Stimulated activated CD8-positive, alpha-beta memory T cell treated with anti-CD3 and anti-CD28 coated beads, Interleukin-4, amount 100 ng/mL, for 48 hours (primary cell): ENCODE data around the gene CHST13.
A peak's percentile ranks its signal among the peaks of the same experiment; 100 is the strongest.

Experiments
- DNase-seq: peaks from one replicate; pipeline ENCODE4 v3.0.0-alpha.2; 2020

CHST13 gene

DNA sequence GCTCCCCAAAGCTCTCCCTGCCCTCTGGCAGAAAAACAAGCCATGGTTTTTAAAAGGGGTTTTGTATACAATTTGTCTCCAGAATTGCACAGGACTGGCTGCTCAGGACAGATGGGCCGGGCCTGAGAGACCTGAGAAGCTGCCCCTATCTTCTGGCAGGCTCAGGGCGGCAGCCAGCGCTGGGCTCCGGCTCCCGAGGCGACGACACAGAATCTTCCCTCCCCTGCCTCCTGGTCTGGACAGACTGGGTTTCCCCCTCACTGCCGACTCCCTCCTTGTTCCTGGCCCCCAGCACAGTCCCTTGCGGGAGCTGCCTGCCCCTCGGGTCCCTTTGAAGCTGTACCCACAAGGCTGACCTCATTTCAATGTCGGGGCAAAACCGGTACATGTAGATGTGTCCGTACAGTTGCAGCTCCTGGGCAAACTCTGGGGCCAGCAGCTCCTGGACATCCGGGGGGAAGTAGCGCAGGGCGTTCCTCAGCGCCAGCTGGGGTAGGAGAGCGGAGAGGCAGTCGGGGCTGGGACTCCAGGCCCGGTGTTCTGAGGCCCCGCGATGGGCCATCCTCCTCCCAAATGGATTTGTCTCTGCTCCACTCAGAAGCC is 13.5 kb upstream of the CHST13 start:
- DNase-seq, result no peak

DNA sequence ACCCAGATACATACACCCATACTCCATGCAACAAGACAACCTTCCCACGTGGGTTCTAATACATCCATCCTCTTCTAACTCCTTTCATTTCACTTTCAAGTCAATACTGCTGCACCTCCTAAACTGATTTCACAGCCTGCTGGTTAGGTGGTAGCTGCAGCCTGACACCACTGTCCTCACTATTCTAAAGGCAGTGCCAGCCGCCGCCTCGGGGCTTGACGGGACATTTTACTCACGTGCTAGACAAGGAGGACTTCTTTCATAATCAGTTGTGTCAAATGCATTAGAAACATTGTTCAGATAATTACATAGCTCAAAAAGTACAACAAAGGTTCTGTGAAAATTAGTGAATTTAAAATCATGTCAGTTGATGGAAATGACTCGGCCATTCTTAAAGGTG is 12.7 kb upstream of the CHST13 start:
- DNase-seq, result no peak

DNA sequence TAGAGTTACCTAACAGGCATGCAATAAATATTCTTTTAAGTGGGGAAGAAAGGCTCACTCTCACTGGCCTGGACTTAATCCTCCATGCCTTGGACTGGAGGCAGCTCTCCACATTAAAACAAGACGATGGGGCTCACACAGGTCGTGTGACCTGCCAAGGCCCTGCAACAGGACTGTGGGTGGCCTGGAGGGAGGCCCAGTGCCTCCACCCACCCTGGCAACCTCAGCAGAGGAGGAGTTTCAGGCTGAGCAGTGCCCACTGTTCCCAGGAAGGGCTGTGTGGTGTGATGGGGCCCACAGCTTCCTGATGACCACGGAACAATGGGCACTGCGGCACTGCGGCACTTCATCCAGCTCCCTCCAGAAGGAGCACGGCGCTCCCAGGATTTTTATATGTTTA is 11.9 kb upstream of the CHST13 start:
- DNase-seq, result no peak

DNA sequence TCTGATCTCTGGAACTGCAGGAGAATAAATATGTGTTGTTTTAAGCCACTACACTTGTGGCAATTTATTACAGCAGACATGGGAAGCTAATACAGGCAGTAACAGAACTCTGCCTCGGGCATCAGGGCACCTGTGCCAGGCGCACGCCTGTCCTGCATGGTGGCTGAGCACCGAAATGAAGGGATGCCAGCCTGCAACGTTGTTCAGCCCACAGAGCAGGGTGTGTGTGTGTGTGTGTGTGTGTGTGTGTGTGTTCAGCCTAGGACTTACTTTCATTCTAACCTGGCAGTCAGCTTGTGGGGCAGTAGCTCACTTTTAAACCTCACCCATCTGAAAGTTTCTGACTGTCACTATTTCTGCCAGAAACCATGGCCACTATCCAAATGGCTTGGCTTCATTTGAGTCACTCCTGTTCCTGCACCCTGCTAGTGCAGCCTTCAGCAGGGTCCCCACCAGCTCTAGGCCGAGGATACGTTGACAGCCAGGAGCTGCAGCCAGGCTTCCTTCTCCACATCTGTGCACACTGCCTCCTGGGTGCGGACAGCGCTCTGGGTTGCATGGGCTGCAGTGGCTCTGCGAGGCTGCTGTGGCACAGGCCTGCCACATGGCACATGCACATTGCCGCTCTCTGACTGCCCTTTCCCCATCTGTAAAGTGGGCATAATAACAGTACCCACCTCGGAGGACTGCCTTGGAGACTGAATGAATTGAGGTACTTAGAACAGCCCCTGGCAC is 10.9 kb upstream of the CHST13 start:
- DNase-seq, result no peak

DNA sequence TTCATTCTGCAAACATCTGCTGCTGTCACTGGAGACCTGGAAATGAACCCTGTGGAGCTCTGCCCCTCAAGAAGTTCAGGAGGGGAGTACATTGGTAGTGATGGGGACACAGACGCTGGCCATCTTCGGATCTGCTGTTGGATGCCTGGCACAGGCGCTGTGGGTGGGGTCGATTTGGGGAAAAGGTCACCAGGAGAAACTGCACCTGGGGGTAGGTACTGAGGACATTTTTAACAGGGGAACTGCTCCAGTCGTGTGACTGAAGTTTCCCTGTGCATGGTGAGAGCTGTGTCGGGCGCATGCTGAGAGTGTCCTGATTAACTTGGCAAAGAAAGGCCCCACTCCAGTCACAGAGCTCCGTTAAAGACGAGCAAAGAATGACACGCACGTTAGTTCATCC is 9.8 kb upstream of the CHST13 start:
- DNase-seq, result no peak

DNA sequence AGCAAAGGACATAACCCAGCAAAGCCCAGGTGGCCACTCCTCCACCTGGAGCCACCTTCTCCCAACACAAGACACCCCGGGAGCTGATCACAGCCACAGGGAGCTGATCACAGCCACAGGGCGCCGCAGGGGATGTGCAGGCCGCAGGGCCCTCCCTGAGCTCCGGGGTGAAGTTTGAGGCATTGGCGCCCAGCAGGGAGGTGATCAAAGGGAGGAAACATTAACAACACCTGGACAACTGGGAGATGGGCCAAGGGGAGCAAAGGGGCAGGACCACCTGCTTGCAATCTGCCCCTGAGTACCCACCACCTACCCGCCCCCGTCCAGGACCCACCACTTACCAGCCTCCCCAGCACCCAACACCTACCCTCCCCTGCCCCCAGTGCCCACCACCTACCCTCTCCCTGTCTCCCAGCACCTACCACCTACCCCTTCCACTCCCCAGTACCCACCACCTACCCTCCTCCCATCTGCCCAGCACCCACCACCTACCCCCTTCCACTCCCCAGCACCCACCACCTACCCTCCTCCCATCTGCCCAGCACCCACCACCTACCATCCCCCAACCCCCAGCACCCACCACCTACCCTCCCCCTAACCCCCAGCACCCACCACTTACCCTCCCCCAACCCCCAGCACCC is 8.8 kb upstream of the CHST13 start:
- no peak for DNase-seq

DNA sequence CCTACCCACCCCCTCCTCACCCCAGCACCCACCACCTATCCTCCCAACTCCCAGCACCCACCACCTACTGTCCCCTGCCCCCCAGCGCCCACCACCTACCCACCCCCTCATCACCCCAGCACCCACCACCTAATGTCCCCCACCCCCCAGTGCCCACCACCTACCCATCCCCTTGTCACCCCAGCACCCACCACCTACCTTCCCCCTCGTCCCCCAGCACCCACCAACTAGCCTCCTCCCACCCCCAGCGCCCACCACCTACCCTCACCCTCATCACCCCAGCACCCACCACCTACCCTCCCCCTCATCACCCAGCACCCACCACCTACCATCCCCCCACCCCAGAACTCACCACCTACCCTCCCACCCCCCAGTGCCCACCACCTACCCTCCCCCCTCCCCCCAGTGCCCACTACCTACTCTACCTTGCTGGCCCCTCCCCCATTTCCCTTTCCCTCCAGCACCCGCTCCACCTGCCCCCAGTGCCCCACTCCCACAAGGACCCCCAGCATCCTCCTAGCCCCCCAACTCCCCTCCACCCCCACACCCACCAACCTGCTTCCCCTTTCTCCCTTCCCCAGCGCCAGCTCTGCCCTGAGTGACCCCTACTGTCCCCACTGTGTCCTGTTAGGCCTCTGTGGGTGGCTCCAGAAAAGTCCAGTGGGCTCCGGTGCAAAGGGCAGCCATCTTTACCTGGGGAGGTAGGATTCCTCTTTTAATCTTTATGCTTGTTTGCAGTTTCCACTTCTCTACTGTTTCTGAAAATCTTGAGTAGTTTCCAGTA is 7.6 kb upstream of the CHST13 start:
- DNase-seq, result no peak

DNA sequence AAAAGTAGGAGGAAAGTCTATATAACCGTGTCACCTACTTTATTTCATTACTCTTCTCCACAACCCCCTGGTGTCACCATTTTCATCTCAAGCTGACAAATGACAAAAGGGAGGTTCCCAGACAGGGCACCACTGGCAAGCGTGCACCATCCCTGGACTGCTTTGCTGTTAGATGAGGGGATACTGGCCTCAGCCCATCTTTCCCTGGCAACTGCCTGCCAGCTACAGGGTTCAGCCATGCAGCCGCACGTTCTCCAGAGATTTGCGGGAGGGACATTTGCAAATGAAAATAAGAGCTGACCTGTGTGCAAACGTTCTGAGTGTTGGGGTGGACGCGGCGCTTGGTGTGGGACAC is 7.0 kb upstream of the CHST13 start:
- no peak for DNase-seq

DNA sequence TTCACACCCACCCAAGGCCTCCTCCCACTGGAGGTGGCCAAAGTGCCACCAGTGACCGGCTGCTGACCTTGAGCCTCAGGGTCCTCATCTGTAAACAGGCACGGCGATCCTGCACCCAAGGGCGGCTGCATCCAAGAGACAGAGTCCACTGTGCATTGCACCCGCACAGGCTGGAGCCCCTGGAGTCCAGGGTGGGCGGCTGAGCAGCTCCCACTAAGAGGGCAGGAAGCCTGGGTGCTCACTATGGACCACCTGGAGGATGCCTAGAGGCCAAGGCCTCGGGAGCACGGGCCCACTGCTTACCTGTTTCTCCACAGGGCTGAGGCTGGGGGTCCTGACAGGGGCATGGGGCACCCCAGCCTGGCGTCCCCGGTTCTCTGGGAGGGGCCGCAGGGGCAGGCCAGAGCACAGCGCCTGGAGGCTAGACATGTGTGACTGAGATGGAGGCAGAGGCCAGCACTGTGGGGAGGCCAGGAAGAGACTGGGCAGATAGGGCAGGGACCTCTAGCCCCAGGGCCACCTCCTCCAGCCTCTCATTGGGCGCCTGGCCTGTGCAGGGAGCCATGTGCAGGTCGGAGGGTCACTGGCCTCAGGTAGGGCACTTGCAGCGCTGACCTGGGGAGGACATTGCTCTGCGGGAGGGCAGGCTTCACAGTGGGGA is 6.5 kb upstream of the CHST13 start, which contains the start of gene UROC1:
Gene UROC1 (minus strand): TSS at position 483 of the 661 bp plus-strand sequence. CDS start 54 bp downstream, at position 429.
- no peak for DNase-seq

DNA sequence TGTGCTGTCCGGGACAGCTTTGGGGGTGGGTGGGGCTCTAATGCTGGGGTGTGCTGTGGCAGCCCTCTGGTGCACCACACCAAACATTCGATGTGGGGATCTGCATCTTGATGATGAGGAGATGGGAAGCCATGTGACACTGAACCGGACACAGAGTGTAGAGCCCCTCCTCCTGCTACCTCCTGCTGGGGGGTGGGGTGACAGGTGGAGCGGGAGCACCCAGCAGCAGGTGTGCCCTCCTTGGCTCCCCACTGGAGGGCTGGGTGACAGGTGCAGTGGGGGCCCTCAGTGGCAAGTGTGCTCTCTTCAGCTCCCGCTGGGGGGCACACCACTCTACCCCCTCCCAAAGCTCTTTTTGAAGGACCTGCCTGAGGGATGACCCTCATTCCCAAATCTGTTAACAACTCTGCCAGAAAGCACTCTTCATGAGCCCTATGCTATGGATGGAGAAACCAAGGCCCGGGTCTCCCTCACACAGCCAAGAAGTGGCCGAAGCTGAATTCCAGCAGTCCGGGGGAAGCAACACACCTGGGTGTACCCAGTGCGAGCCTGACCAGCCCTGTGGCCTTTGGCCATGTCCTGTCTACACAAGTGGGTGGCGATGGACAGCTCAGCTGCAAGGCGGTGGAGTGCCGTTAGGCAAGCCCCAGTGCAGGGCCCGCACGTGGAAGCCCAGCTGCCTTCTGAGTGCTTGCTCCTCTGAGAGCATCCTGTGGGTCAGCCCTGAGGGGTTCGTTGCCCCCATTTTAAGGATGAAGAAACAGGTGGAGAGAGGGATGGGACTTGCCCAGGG is 5.8 kb upstream of the CHST13 start:
- no peak for DNase-seq

DNA sequence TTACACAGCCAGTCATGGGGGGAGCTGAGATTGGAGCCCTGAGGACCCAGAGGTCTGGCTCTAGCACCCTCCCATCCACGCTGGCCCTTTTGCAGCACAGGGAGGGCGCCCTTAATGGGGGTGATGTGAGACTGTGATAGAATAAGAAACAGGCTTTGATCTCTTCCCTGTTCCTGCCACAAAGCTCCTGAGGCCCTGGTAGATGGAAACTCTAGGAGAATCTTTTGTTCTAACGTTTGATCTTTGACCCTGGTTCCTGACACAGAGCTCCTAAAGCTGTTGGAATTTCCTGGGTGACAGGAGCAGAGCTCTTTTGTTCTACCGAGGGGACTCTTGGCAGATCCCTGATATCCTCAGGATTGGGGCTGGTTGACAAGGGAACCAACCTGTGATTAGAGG is 5.2 kb upstream of the CHST13 start:
- no peak for DNase-seq

DNA sequence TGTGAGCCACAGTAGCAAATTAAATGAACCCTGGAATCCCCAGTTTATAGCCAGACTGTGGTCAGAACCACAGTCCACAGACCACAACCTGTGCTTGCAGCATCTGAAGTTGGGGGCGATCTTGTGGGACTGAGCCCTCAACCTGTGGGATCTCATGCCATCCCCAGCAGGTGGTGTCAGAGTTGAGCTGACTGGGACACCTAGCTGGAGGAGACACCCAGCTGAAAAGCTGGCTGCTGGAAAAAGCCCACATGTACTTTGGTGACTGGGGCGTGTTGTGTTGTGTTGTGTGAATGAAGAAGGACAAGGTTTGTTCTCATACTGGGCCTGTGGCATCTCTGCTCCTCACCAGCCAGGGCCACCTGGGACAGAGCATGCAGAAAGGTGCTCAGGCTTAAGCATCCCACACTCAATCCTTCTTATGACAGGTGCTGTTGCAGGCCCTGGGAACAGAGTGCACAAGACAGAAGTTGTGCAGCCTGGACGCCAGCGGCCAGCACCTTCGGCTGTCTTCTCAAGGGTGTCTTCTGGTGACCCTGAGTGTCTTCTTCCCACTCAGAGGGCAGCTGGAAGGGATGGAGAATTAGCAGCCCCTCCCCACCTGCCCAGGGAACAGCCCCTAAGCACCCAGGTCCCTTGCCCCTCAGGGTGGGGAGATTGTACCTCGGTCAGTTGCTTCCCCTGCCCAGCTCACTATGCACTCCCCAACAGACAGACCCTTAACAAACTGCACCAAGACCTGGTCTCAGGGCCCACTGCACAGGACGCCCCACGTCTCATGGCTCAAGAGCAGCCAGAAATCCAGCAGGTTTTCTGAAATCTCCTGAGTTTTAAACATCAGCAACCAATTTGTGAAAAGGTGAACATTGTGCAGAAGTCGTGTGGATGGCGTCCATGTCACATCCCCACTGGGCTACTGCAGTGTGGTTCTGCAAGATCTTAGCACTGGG is 4.2 kb upstream of the CHST13 start:
- DNase-seq, result no peak

DNA sequence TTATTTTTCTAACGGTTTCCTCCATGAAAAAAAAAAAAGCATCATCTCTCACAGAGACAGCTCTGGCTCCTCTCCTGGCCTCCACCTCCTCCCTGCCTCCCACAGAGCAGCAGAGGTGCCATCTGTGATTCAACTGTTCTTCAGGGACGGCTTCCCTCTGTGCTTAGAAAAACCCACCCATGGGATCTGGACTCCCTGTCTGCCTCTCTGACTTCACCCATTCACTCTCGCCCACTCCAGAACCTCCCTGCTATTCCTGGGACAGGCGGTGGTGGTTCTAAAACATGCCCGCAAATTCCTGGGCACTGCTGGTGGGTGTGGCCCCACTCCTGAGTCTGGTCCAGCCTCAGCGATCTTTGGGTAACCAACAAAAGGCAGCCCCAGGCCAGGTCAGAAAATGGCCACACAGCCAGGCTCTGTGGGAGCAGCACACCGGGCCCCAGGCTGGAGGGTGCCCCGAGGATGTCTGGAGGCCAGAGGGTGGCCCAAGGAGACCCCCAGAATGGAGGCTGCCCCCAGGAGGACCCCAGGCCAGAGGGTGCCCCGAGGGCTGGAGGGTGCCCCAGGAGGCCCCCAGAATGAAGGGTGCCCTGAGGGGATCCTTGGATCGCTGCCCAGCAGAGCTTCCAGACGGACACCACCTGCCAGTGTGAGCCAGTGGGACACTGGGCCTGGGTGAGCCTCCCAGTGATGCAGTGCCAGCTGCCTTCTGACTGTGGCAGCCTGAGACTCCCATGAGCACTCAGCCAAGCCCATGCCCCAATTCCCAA is 2.6 kb upstream of the CHST13 start:
- no peak for DNase-seq

DNA sequence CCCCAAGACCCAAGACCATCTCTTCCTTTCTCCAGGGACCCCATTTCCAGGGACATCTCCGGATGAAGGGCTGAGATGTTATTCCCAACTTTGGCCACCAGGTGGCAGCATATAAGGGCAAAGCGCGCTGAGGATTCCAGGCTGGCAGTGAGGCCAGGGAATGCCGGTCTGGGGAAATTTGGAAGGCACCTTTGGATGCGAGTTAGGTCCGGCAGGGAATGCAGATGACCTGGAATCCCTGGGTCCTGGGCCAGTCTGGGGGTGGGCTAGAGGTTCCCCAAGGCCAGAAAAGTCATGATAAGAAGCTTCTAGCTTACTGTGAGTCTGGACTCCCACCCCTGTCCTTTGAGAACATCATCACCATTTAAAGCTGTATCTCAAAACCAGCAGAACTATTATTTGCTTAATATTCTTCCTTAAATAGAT is 1.6 kb upstream of the CHST13 start:
- DNase-seq, result peak; percentile 66

DNA sequence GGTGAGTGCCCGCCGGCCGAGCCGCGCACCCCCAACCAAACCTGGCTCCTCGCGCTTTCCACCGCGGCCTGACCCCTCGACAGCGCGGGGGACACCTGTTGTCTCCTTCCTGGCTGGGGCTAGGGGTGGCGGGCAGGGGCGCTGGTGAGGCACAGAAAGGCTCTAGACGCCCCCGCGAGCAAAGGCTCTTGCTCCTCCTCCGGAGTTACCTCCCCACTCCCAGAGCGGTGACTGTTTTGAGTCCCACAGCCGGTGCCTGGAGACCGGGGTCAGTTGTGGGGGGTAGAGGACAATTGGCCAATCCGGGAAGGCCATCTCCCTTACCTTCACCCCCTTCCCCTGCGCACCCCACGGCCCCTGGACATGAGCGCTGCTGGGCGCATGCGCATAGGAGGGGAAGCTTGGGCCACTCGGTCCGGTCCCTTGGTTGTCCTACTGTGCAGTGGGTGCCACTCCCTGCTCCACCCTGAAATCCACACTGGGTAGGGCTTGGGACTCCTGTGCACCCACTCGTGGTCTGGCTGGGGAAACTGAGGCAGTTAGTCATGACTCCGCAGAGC is 554 bp downstream of the CHST13 start:
- DNase-seq, result peak; percentile 29

DNA sequence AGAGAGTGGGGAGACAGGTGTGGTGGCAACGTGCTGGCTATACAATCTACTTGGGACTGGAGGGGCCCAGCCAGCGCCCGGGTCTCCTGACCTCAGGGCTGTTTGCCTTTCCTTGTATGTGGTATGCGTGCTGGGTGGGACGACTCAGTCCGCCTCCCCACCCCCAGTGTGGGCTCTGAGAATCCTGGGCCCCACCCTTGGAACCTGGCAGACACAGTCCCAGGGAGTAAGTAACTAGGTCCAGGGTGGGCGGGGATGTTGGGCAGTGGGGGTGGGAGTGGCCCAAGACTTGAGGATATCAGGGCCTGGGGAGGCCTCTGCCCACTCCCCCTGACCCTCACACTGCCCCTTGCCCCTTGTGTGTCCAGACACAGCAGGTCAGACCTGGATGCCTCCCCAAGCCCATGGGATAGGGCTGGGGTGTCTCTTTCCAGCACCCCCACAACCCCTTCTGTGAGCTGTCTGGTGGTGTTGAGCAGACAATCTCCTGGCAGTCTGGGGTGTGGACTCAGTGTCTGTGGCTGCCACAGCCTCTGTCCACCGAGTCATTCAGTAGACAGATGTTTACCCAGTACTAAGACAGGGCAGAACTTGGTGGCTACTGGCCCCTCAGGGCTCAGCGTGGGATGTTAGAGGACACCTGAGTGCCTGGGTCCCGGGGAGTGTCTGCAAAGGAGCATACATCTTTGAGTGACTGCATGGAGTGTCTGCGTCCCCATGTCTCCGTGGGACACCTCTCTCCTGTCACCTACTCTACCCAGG is 1.3 kb downstream of the CHST13 start:
- DNase-seq, result no peak

DNA sequence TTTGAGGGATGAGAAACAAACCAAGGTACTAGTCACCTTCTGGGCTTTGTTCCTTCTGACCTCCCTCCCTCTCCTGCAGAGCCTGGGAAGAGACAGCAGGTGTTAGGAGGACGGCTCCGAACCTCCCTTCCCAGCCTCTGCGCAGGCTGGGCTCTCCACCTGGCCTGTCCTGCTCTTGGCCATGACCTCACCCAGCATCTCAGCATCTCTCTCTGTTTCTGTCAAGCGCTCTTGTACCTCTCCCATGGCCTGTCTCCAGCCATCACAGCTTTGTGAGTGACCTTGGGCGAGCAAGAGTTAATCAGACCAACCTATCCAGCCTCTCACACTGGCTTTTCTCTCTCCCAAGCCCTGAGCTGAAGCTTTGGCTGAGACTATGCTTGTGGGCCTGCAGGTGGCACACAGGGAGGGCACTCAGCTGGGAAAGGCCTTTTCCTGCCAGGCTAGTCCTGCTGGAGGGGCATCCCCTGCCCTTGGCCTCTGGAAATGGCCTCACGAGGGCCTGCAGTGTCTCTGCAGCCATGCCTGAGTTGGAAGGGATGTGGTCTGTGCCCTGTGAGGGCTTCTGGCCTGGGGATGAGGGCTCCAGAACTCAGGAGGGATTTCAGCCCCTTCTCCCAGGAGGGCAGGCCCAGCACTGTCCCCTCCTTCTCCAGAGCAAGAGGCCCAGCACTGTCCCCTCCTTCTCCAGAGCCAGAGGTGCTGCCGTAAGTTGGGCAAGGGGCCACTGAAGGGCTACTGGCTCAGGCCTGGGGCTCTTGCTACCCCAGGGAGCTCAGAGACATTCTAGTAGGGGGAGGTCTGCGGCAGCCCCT is 2.1 kb downstream of the CHST13 start:
- DNase-seq, result no peak

DNA sequence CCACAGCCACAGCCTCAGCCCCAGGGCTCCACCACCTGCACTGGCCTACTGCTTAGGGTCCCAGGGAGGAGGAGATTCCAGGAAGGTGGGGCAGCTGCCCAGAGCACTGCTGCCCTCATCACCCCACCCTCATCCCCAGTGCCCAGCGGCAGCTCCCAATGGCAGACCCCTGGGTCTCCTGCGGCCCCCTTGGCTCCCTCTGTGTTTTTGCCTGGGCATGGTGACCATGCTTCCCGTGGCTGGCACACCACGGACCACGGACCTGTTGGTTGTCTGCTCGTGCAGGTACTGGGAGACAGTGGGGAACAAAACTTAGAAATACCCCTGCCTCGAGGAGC is 2.7 kb downstream of the CHST13 start:
- no peak for DNase-seq
